Subcutaneous adipose tissue (tissue), 4 donors: ENCODE measurements around the gene MTAP. TPM values are rescaled to one million over a fixed set of nuclear protein-coding genes. Genes with fewer than 3 reads are reported as not detected.

ENCODE experiments used
- CTCF ChIP-seq: fragments of 450-650 bp; IDR thresholded peaks from one replicate; pipeline ENCODE4 v1.5.1; 2016; ENCODE audit warnings: low read depth, mild to moderate bottlenecking, control low read depth, antibody characterized with exemption, moderate library complexity
- total RNA-seq, 4 donors: library from RNA; depleted of rRNA; stranded (reverse); fragments of >200 nt; gene quantifications; one replicate each; pipeline ENCODE4 v1.1.0, GENCODE V29; 2016

The MTAP gene
- total RNA-seq, 4 donors from 2014 or later = 17.7 to 22.8 (median 20.6) TPM

GRCh38 chr9:21976334-21976875 lies 174.0 kb downstream of the MTAP start:
- TF ChIP-seq CTCF = no peak

- TF ChIP-seq CTCF = no peak
Observed at GRCh38 chr9:21982391-21982790, 180.0 kb downstream of the MTAP start.

GRCh38 chr9:21982861-21983560 lies 180.6 kb downstream of the MTAP start:
- TF ChIP-seq CTCF = no peak

GRCh38 chr9:21983561-21983935 lies 181.1 kb downstream of the MTAP start:
- TF ChIP-seq CTCF = no peak

- TF ChIP-seq CTCF = no peak
Observed at GRCh38 chr9:21984101-21984500, 181.7 kb downstream of the MTAP start.

- no peak for TF ChIP-seq CTCF
Observed at GRCh38 chr9:21985964-21986667, 183.7 kb downstream of the MTAP start.

Other genes starting within 250 kb of the MTAP start
- gene CDKN2A, start 191.8 kb downstream of the MTAP start, total RNA-seq = 10 to 100 TPM in 1 of 4 donors, 1 to 10 TPM in 3; 1.3 to 20.9 (median 2.5) TPM
- 1 to 10 TPM in 1 of 4 donors, not detected in 3; 6.1 TPM for gene CDKN2B-AS1, start 192.2 kb downstream of the MTAP start, total RNA-seq
- gene CDKN2B, start 206.7 kb downstream of the MTAP start, total RNA-seq = 10 to 100 TPM; 29.8 to 95.4 (median 65.4) TPM